ENCODE measurements around the gene ZSCAN22. TPM values are rescaled to one million over a fixed set of nuclear protein-coding genes. Genes with fewer than 3 reads are reported as not detected.

Gene ZSCAN22
- total RNA-seq, 1 donor from 2014 or later, result 4.6 TPM

- H3K4me3 Mint-ChIP-seq (ENCODE audit: low read depth), result no peak overlapping the region
- no peaks in the 10 kb centered on the region for H3K27me3 Mint-ChIP-seq
- no peak overlapping the region for H3K27ac Mint-ChIP-seq
- H3K4me1 Mint-ChIP-seq (ENCODE audit: low read depth), result no peaks in the 10 kb centered on the region
- H3K36me3 Mint-ChIP-seq (ENCODE audit: insufficient read depth), result peaks cover 13% of the 10 kb centered on the region
- no peak for TF ChIP-seq CTCF (IDR thresholded peaks at IDR 0.05; ENCODE audit: unreplicated experiment)
- DNase-seq (ENCODE audit: low spot score, unreplicated experiment), result no peak
- H3K9me3 Mint-ChIP-seq (ENCODE audit: low read depth), result no peaks in the 10 kb centered on the region
These were observed 9.2 kb upstream of the ZSCAN22 start for GRCh38 chr19:58317476-58318072.

GRCh38 chr19:58318297-58318696, 8.5 kb upstream of the ZSCAN22 start:
- H3K4me3 Mint-ChIP-seq (ENCODE audit: low read depth), result no peak overlapping the region
- H3K4me1 Mint-ChIP-seq (ENCODE audit: low read depth), result no peaks in the 10 kb centered on the region
- no peaks in the 10 kb centered on the region for H3K9me3 Mint-ChIP-seq (ENCODE audit: low read depth)
- DNase-seq (ENCODE audit: low spot score, unreplicated experiment), result no peak
- H3K36me3 Mint-ChIP-seq (ENCODE audit: insufficient read depth), result peaks cover 9% of the 10 kb centered on the region
- no peak overlapping the region for H3K27ac Mint-ChIP-seq
- H3K27me3 Mint-ChIP-seq, result no peaks in the 10 kb centered on the region
- no peak for TF ChIP-seq CTCF (IDR thresholded peaks at IDR 0.05; ENCODE audit: unreplicated experiment)

GRCh38 chr19:58319241-58319640, 7.6 kb upstream of the ZSCAN22 start:
- Mint-ChIP-seq H3K4me1 (ENCODE audit: low read depth) (no peaks in the 10 kb centered on the region), H3K36me3 (ENCODE audit: insufficient read depth) (peaks cover 4% of the 10 kb centered on the region), H3K9me3 (ENCODE audit: low read depth) (no peaks in the 10 kb centered on the region), H3K27me3 (no peaks in the 10 kb centered on the region), H3K27ac (no peak overlapping the region), H3K4me3 (ENCODE audit: low read depth) (no peak overlapping the region)
- TF ChIP-seq CTCF (IDR thresholded peaks at IDR 0.05; ENCODE audit: unreplicated experiment), result no peak
- no peak for DNase-seq (ENCODE audit: low spot score, unreplicated experiment)

- Mint-ChIP-seq H3K27me3 (no peaks in the 10 kb centered on the region), H3K9me3 (ENCODE audit: low read depth) (no peaks in the 10 kb centered on the region), H3K4me3 (ENCODE audit: low read depth) (no peak overlapping the region), H3K4me1 (ENCODE audit: low read depth) (peaks cover 6% of the 10 kb centered on the region), H3K27ac (no peak overlapping the region), H3K36me3 (ENCODE audit: insufficient read depth) (no peaks in the 10 kb centered on the region)
- no peak for TF ChIP-seq CTCF (IDR thresholded peaks at IDR 0.05; ENCODE audit: unreplicated experiment)
- no peak for DNase-seq (ENCODE audit: low spot score, unreplicated experiment)
These were observed 1.3 kb upstream of the ZSCAN22 start for GRCh38 chr19:58325311-58326022.

- TF ChIP-seq CTCF (IDR thresholded peaks at IDR 0.05; ENCODE audit: unreplicated experiment), result no peak
- Mint-ChIP-seq H3K27me3 (no peaks in the 10 kb centered on the region), H3K9me3 (ENCODE audit: low read depth) (no peaks in the 10 kb centered on the region), H3K27ac (no peak overlapping the region), H3K36me3 (ENCODE audit: insufficient read depth) (no peaks in the 10 kb centered on the region), H3K4me3 (ENCODE audit: low read depth) (no peak overlapping the region), H3K4me1 (ENCODE audit: low read depth) (peaks cover 10% of the 10 kb centered on the region)
- DNase-seq (ENCODE audit: low spot score, unreplicated experiment), result no peak
These were observed 287 bp upstream of the ZSCAN22 start for GRCh38 chr19:58326501-58326913.

Data from progenitor cell of endocrine pancreas (in vitro differentiated cells).